RPMI7951 (cell line): ENCODE results near the gene CAMKK2. TPM values are rescaled to one million over a fixed set of nuclear protein-coding genes. Genes with fewer than 3 reads are reported as not detected.
A peak's percentile ranks its signal among the peaks of the same experiment; 100 is the strongest.
"Not testable (repeated sequence)": the region's sequence is repeated elsewhere in the genome, so short reads cannot be mapped to it uniquely, and the experiment has no call there.

Source experiments
- DNase-seq: peaks from one replicate; pipeline ENCODE4 v3.0.0-alpha.2; 2012; ENCODE audit warnings: low read depth
- total RNA-seq: library from RNA; depleted of rRNA; stranded (reverse); fragments of >200 nt; shearing (Covaris generic); gene quantifications from 2 replicates; pipeline ENCODE4 v1.2.3, GENCODE V29; 2014

CAMKK2 gene
- total RNA-seq, 1 experiment from 2014 or later, result 6.4 TPM

DNA sequence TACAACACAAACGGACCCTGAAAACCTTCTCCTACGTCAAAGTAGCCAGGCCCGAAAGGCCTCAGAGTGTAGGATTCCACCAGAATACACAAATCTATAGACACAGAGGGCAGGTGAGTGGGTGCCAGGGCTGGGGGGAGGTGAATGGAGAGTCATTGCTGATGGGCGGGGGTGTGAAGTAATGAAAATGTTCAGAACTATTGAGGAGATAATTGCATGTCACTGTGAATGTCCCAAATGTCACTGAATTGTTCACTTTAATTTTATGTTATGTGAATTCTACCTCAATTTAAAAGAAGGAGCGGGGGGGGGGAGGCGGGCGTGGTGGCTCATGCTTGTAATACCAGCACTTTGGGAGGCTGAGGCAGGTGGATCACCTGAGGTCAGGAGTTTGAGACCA lies 50.6 kb downstream of the CAMKK2 start:
- DNase-seq, result no peak

GRCh38 chr12:121245031-121245430 lies 51.5 kb downstream of the CAMKK2 start:
- DNase-seq, result no peak

- DNase-seq, result no peak
Observed at GRCh38 chr12:121241156-121241970, 55.1 kb downstream of the CAMKK2 start.

DNA sequence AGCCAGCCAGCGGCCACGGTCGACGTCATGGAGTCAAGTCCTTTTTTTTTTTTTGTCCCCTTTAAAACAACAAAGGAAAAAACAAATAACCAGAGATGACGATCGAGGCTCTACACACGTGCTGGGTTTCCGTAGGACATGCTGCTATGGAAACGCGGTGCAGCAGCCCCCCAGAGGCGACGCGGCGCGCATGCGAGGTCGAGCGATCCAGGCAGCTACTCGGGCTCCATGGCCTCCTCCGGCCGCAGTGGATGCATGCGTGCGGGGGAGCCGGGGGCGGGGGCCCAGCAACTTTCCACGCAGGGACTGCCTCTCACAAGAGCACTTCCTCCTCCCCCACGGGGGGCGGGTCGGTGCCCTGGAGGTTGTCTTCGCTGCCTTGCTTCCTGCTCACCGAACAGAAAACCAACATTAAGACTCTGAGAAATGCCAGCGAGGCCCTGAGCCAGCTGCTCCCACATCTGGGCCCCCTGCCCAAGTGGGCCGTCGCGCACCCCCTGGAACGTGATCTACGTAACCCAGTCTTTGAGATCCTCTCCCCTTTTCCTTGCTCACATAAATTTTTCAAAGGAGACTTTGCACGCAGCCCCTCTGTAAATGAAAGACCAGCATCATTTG lies 55.9 kb downstream of the CAMKK2 start:
- DNase-seq, result no peak

DNA sequence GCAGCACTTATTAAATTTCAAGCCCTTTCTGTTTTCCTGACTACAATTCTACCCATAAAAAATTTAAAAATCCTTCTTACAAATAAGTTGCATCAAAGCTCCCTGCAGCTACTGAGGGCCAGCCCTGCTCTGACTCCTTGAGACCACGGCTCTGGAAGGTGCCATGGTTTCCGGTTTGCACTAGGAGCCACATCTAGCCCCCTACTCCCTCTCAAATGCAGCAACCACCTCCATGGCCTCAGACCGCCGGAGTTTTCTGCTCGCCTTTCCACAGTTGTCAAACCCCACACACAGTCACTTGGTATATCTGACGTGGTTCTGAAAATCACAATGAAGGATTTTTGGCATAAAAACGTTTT lies 56.5 kb downstream of the CAMKK2 start:
- no peak for DNase-seq

- DNase-seq, result no peak
Observed at GRCh38 chr12:121239351-121240061, 57.0 kb downstream of the CAMKK2 start.

DNA sequence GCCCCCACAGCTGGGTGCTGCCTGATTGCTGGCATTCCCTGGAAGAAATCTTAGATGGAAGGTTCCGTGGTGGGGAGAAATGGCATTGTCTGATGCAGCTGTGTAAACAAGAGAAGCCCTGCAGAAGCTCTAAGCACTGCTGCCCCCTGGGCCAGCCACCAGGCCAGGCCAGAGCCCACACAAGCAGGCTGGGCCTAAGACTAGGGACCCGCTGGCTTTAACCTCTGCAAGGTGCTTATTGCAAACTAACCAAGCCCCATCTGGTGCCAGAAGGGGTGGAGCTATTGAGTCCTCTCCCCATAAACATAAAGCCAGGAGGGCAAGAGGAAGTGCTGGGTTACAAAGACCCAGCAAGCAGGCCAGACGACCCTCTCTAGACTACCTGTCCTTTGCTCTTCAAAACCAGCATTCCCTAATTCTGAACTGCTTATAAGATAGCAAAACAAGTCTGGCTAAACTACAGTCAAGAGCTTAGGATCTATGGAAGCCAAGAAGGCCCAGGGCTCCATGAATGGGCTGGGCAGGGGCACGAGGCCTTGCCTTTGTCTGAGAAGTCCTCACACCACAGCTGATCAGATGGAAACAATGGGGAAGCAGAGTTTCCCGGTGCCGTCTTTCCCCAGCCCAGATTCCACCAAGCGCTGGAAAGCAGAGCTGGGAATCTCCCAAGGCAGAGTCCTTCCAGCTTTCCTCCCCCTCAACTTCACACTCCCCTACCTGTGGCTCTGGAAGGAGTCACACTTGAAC lies 57.7 kb downstream of the CAMKK2 start:
- no peak for DNase-seq

GRCh38 chr12:121238086-121238485 lies 58.4 kb downstream of the CAMKK2 start:
- no peak for DNase-seq

GRCh38 chr12:121237415-121237814 lies 59.1 kb downstream of the CAMKK2 start:
- no peak for DNase-seq

DNA sequence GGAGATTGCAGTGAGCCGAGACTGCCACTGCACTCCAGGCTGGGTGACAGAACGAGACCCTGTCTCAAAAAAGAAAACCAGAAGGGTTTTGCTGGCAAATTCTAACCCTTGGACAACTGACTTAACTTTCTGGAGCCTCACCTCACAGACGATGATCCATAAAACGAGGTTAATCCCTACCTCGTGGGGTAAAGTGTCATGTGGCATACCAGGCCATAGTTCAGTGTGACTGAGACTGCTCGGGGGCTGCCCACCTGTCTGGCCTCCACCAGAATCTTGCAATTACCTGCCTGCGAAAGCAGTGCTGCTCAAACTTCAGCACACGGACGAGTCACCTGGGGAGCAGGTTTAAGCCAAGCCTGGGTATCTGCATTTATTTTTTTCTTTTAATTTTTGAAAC lies 59.7 kb downstream of the CAMKK2 start:
- no peak for DNase-seq

DNA sequence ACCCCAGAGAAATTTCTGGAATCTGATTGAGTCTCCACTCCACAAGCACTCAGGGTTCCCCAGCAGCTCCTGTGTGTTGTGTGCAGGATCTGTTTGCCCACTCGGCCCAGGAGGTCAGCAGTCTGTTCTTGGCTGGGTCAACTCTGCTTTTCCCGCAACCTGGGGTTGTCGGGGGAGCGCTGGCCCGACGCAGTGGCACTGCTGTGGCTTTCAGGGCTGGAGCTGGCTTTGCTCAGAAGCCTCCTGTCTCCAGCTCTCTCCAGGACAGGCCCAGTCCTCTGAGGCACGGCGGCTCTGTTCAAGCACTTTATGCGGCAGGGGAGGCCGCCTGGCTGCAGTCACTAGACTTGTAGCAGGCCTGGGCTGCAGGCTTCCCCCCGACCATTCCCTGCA lies 62.9 kb downstream of the CAMKK2 start:
- DNase-seq, result no peak

DNA sequence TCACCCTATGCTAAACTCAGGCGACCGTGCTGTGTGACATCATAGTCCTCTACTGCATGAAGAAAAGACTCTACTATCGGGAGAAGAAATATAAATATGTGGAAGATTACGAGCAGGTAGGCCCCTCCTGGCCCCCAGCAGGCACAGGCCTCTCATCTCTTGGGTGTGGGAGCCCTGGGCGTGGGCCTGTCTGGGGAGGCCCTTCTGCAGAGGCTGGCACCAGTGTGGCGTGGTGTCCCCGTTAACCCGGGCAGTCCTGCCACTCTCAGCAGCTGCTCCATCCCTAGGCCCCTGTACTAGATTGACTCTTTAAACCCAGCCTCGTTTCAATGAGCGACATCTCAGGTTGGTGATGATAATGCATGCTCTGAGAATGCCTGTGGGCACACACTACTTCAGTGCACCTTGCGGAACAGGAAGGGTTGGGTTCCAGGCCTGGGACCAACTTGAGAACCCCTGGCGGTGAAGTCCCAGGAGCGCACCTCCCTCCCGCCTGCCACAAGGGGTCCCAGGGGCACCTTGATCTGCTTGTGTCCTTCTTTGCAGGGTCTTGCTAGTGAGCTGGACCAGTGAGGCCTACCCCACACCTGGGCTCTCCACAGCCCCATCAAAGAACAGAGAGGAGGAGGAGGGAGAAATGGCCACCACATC lies 63.4 kb downstream of the CAMKK2 start:
- no peak for DNase-seq

GRCh38 chr12:121232163-121232562 lies 64.3 kb downstream of the CAMKK2 start:
- no peak for DNase-seq

- DNase-seq, result no peak
Observed at GRCh38 chr12:121230538-121230907, 66.0 kb downstream of the CAMKK2 start.

- DNase-seq, result peak; percentile 69
Observed at GRCh38 chr12:121229826-121230537, 66.5 kb downstream of the CAMKK2 start.

GRCh38 chr12:121228919-121229665 lies 67.4 kb downstream of the CAMKK2 start:
- DNase-seq, result no peak

DNA sequence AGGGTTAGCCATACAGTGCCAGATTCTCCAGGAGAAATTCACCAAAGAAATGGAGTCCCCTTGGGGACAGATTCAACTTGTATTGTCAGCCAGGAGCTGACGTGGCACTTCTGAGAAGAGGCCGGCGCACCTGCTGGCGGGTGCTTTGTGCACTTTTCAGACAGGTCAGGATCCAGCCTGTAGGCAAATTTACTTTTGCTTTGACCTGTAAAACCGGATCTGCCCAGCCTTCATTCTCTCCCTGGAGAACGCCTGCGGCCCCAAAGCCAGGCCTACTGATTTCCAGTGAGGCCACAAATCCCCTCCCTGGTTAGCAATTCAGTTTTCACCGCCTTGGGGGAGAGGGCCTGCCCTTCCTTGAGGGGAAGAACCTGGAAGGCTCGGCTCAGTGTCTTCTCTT lies 69.2 kb downstream of the CAMKK2 start:
- no peak for DNase-seq

GRCh38 chr12:121226871-121227270 lies 69.6 kb downstream of the CAMKK2 start:
- not testable (repeated sequence) for DNase-seq

DNA sequence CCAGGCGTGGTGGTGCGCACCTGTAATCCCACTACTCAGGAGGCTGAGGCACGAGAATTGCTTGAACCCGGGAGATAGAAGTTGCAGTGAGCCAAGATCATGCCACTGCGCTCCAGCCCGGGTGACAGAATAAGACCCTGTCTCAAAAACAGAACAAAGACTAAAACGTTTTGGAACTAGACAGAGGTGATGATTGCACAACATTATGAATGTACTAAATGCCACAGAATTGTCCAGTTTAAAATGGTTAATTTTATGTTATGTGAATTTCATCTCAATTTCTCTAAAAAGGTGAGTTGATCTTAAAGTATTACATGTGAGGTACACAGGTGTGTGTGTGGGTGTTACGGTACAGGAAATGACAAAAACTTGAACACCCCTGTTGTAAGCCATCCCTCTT lies 70.1 kb downstream of the CAMKK2 start:
- DNase-seq, result no peak

DNA sequence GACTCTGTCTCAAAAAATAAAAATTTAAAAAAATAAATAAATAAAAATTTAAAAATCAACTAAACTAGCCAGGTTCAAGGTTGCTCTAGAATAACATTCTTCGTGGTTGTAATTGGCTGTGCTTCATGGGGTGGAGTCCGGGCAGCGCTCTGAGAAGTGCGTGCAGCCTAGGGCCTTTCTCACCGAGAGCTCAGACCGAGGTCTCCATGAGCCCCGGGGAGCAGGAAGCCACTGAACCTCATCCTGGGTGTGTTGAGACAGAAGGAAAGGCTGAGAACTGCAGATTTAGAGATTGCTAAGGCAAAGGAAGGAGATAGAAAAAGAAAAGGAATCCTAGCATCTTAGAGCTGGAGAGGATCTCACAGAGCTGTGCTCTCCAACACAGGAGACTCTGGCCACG lies 71.9 kb downstream of the CAMKK2 start:
- DNase-seq, result no peak
